HS-27A (cell line): ENCODE data around the gene TP73.

Source experiments
- DNase-seq: peaks from one replicate; pipeline ENCODE4 v3.0.0-alpha.2; 2012; ENCODE audit warnings: low read depth, missing footprints

Gene TP73

DNA sequence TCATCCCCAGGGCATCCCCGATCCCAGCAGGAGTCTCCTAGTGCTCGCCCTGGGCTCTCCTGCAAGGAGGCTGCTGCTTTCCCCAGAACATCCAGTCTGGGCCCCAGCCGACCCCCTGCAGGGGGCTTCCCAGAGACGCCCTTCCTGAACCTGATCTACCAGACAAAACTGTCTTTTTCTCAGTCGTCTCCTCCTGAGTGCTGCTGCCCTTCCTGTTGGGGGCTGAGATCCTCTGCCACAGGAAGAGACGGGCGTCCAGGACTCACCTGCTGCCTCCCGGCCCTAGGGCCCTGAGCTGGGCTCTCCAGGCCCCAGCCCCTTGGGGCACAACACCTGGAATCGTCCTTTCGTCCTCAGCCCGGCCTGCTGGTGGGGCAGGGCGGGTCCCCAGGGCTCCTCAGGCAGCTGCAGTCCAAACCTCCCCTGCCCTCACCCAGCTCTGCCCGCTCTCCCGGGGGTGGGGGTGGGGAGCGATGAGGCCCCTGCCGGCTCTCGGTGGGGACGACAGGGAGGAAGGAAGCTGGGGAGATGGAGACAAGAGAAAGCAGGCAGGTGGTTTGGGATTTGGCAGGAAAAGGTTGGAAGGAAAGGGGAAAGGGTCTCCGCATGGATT lies 36.9 kb downstream of the TP73 start:
- DNase-seq: no peak

DNA sequence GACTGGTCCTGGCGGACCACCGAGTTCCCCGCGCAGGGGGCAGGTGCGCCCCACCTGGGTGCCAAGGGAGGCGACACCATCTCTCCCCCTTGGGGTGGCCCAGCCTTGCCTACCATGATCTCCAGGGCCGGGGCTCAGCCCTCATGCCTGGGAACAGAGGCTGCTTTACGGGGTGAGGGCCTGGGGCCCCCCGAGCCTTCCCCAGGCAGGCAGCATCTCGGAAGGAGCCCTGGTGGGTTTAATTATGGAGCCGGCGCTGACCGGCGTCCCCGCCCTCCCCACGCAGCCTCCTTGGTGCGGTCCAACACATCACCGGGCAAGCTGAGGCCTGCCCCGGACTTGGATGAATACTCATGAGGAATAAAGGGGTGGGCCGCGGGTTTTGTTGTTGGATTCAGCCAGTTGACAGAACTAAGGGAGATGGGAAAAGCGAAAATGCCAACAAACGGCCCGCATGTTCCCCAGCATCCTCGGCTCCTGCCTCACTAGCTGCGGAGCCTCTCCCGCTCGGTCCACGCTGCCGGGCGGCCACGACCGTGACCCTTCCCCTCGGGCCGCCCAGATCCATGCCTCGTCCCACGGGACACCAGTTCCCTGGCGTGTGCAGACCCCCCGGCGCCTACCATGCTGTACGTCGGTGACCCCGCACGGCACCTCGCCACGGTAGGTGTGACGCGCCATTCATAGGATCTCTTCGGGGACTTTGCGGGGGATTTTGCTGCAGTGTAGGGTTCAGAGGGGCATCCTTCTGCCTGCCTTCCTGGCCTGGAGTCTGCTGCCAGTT lies 38.2 kb downstream of the TP73 start:
- no peak for DNase-seq

DNA sequence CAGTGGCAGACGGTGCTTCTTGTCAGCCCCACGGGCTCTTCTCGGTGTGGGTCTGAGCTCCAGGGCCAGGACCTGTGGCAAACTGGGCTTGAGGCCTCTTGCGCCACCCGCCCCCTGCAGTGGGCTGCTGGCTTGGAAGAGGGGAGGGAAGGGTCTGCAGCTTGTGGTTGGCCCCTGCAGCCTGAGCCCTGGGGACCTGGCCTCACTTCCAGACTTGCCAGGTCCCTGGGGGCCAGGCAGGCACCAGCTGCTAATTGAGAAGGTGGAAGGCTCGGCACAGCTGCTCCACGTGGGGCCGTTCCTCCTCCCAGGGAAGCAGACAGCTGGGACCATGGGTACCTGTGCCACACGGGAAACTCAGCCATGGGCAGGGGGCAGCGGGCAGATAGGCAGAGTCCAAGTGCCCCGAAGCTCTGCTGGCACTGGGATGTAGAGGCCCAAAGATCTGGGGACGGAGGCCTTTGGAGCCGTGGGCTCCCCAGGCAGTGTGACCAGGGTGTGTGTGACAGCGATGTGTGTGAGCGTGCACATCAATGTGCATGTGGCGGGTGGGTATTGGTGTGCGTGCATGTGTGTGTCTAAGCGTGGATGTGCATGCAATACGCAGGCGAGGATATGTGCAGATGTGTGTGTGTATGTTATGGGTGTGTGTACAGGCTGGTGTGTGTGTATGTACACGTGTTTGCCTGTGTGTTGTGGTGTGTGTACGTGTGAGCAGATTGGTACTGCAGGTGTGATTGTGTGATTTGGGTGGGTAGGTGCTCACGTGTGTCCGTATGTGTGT lies 39.3 kb downstream of the TP73 start:
- DNase-seq: no peak

DNA sequence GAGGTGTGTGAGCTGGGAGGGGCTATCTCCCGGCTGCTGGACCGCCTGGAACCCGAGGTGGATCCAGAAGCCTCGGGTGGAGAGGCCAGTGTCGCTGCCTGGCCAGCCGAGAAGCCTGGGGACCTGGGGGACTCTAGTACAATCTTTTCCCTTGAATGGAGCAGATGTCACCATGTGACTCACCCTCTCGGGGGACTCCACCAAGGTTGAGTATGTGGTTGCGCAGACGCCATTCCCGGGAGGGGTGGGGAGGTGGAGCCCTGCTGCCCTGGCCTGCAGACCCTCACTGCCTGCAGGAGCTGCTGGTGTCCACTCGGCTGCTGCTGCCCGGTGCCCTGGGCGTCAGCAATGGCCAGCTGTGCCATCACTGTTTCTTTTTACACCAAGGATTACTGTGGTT lies 40.3 kb downstream of the TP73 start:
- no peak for DNase-seq

- DNase-seq: no peak
Measured at GRCh38 chr1:3693321-3693720, 41.0 kb downstream of the TP73 start.

GRCh38 chr1:3695326-3696217 lies 43.3 kb downstream of the TP73 start:
- DNase-seq: no peak

- DNase-seq: no peak
Measured at GRCh38 chr1:3696689-3697088, 44.4 kb downstream of the TP73 start.

- no peak for DNase-seq
Measured at GRCh38 chr1:3697104-3697503, 44.8 kb downstream of the TP73 start.

GRCh38 chr1:3697810-3698209 lies 45.5 kb downstream of the TP73 start:
- DNase-seq: no peak

DNA sequence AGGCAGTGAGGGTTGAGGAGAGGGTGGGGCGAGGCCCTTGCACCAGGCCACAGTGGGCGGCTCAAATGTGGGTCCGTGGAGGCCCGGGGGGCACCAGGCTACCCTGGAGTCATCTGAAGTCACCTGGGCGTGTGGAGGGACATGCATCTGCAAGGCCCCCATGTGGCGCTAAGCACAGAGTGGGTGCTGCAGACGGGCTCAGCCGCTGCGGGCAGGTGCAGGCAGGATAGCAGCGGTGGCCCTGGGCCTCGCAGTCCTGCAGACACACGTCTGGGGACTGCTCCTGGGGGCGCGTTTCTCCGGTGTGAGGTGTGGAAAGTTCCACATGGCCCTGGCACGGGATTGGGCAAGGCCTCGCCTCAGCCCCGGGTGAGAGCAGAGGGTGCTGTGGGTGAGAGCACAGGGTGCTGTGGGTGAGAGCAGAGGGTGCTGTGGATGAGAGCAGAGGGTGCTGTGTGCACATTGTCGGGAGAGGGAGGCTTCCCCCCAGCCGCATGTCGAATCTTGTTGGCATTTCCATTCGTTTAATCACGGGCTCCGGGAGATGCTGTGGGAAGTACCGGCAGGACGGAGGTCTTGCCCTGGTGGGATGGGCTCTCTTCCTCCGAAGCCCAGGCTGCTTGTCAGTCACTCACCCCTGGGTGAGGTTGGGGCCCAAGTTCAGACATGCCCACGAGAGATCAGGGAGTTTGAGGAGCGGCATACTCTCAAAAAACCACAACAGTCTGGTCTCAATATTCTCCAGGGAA lies 46.5 kb downstream of the TP73 start:
- DNase-seq: no peak

- no peak for DNase-seq
Measured at GRCh38 chr1:3699596-3699995, 47.3 kb downstream of the TP73 start.

GRCh38 chr1:3700631-3701030 lies 48.3 kb downstream of the TP73 start:
- DNase-seq: no peak

- DNase-seq: no peak
Measured at GRCh38 chr1:3702528-3702927, 50.2 kb downstream of the TP73 start.

DNA sequence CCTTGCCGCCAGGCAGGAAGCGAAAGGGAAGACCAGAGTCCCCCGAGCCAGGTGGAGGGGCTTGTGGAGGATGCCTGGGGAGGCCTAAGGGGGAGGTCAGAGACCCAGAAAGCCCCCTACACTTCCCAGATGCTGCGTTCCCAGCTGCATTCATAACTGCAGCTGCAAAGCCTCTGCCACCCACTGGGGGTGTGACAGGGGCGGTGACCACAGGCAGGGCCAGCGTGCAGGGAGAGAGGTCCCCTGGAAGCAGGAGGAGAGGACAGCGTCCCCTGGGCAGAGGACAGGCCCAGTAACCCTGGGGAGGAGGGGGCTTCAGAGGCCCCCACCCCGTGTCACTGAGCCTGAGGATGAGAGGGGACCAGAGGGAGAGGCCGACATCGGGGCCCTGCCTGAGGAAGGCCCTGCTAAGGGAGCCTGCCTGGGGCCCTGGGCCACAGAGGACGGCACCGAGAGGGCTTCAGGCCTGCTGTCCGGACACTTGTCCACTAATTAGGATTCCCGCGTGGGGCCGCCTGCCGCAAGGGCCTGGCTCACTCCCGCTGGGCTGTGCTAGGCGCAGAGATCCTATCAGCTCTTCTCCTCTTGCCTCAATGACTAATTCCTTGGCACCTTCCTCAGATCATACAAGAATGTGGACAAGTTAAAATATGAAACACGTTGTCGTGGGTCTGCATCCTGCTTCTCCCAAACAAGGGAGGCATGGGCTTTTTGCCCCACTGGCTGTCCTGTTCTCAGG lies 50.8 kb downstream of the TP73 start:
- DNase-seq: no peak

GRCh38 chr1:3703786-3704371 lies 51.6 kb downstream of the TP73 start:
- no peak for DNase-seq

- no peak for DNase-seq
Measured at GRCh38 chr1:3705341-3705950, 53.1 kb downstream of the TP73 start.

GRCh38 chr1:3706651-3707297 lies 54.5 kb downstream of the TP73 start:
- no peak for DNase-seq

DNA sequence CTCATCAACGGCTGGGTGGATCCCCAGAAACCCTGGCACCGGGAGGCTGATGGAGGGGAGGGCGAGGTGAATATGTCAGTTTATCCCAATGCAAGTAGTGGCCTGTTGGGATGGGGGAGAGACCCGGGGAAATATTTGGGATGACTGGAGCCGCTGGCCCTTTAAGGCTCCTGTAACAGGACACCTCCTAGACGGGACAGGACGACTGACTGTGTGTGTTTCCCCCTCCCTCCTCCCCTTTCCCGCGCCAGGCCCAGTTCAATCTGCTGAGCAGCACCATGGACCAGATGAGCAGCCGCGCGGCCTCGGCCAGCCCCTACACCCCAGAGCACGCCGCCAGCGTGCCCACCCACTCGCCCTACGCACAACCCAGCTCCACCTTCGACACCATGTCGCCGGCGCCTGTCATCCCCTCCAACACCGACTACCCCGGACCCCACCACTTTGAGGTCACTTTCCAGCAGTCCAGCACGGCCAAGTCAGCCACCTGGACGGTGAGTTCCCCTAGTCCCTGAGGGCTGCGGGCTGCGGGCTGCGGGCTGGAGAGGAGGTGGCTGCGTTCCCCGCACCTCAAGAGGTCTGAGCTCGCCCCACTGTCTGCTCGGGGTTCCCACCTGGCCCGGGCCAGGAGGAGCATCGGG lies 55.1 kb downstream of the TP73 start:
- DNase-seq: no peak

DNA sequence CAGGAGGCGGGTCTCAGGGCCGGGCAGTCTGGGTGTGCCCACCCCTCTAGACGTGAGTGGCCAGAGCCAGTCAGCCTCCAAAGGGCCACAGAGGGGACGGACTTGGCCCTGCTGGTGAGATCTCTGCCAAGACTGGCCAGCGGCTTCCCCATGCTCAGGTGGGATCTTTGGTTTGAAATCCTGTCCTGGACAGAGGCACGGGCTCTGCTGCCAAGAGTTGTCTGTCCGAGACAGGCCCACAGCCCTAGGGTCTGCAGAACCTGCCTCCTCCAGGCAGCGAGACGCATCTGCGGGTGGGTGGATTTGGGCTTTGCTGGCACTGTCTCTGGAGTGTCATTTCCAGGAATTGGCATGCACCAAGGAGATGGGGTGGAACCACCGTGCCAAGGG lies 55.6 kb downstream of the TP73 start:
- no peak for DNase-seq
